HepG2 (cell line): ENCODE measurements around the gene TYROBP. TPM values are rescaled to one million over a fixed set of nuclear protein-coding genes. Genes with fewer than 3 reads are reported as not detected.
A peak's percentile ranks its signal among the peaks of the same experiment; 100 is the strongest.

Source experiments
- ADNP ChIP-seq: sonication (generic); formaldehyde crosslinking; IDR thresholded peaks from 2 replicates; pipeline ENCODE4 v1.4.0; 2020; ENCODE audit warnings: missing genetic modification reagents
- ARID2 ChIP-seq: sonication (generic); formaldehyde crosslinking; IDR thresholded peaks from 2 replicates; pipeline ENCODE4 v1.8.1; 2022; ENCODE audit warnings: mild to moderate bottlenecking, missing genetic modification reagents, borderline replicate concordance
- CBX2 ChIP-seq, 2 experiments: fragments of 200-600 bp in 1 of 2; sonication (generic); formaldehyde crosslinking in 1 of 2; IDR thresholded peaks; 2 replicates each; pipeline versions ENCODE4 v1.7.0 to v1.8.1; 2018 to 2022; ENCODE audit warnings: low read depth in 2 of 2, low read length in 1 of 2, mild to moderate bottlenecking in 1 of 2, missing genetic modification reagents in 1 of 2
- CC2D1A ChIP-seq: sonication (generic); formaldehyde crosslinking; IDR thresholded peaks from 2 replicates; pipeline ENCODE4 v1.8.1; 2023; ENCODE audit warnings: mild to moderate bottlenecking, missing genetic modification reagents
- CHD2 ChIP-seq: IDR thresholded peaks from 2 replicates; pipeline ENCODE4 v1.6.1; 2011; ENCODE audit warnings: low read depth, low read length, improper control_type of control experiment
- FOXK2 ChIP-seq: fragments of 450-650 bp; IDR thresholded peaks from 2 replicates; pipeline ENCODE4 v1.6.1; 2016
- GABPB1 ChIP-seq: IDR thresholded peaks from 2 replicates; pipeline ENCODE4 v1.6.1; 2016; ENCODE audit warnings: mild to moderate bottlenecking, missing genetic modification reagents, moderate library complexity, missing compliant biosample characterization
- MTA1 ChIP-seq: sonication (generic); formaldehyde crosslinking; IDR thresholded peaks from 2 replicates; pipeline ENCODE4 v1.4.0; 2020; ENCODE audit warnings: missing genetic modification reagents, mild to moderate bottlenecking, borderline replicate concordance
- SMARCE1 ChIP-seq: fragments of 450-650 bp; IDR thresholded peaks from 2 replicates; pipeline ENCODE4 v1.6.1; 2017; ENCODE audit warnings: borderline replicate concordance
- THAP11 ChIP-seq: IDR thresholded peaks from 2 replicates; pipeline ENCODE4 v1.6.1; 2016; ENCODE audit warnings: missing biosample characterization, missing genetic modification reagents
- ZFP37 ChIP-seq: sonication (generic); formaldehyde crosslinking; IDR thresholded peaks from 2 replicates; pipeline ENCODE4 v1.4.0; 2020; ENCODE audit warnings: missing genetic modification reagents, borderline replicate concordance
- ZNF460 ChIP-seq: sonication (generic); formaldehyde crosslinking; IDR thresholded peaks from 2 replicates; pipeline ENCODE4 v1.5.1; 2020; ENCODE audit warnings: missing genetic modification reagents, mild to moderate bottlenecking, borderline replicate concordance
- ZNF530 ChIP-seq: sonication (generic); formaldehyde crosslinking; IDR thresholded peaks from 2 replicates; pipeline ENCODE4 v1.5.0; 2020; ENCODE audit warnings: low read depth, mild to moderate bottlenecking, missing genetic modification reagents
- ZNF549 ChIP-seq: sonication (generic); formaldehyde crosslinking; IDR thresholded peaks from 2 replicates; pipeline ENCODE4 v1.5.0; 2020; ENCODE audit warnings: missing genetic modification reagents
- ZNF777 ChIP-seq: sonication (generic); formaldehyde crosslinking; IDR thresholded peaks from 2 replicates; pipeline ENCODE4 v1.4.0; 2020; ENCODE audit warnings: missing genetic modification reagents
- polyA plus RNA-seq, 8 experiments: library from polyadenylated mRNA; depleted of rRNA in 3 of 8; stranded (reverse) in 7 of 8; unstranded in 1 of 8; fragments of >200 nt; fragmentation: Illumina TruSeq in 4 of 8; extraction: Trizol in 4 of 8; gene quantifications; 2 replicates each; pipeline versions ENCODE4 v1.2.1 to v1.2.3, GENCODE V29; 2011 to 2016; ENCODE audit warnings: low read depth in 4 of 8, missing spikeins in 1 of 8, mixed read lengths in 1 of 8; ENCODE audit not compliant: insufficient read depth in 1 of 8
- total RNA-seq, 5 experiments: library from RNA; depleted of rRNA; stranded (reverse); fragments of >200 nt; fragmentation: Illumina TruSeq; extraction: Trizol; gene quantifications; 2 replicates each; pipeline ENCODE4 v1.2.3, GENCODE V29; 2016; ENCODE audit warnings: low read depth in 1 of 5
- TF ChIP-seq, protein P1 (sequence below): sonication (generic); formaldehyde crosslinking; IDR thresholded peaks from 2 replicates; pipeline ENCODE4 v1.4.0; 2020; ENCODE audit warnings: missing genetic modification reagents, borderline replicate concordance
- TF ChIP-seq, protein P2 (sequence below): sonication (generic); formaldehyde crosslinking; IDR thresholded peaks from 2 replicates; pipeline ENCODE4 v1.4.0; 2020; ENCODE audit warnings: missing genetic modification reagents
- TF ChIP-seq, protein P3 (sequence below): IDR thresholded peaks from 2 replicates; pipeline ENCODE4 v1.6.1; 2012; ENCODE audit warnings: low read length, improper control_type of control experiment

TYROBP gene
- total and polyA plus RNA-seq, 2 of the 13 experiments (the other 11 are each of a cell fraction or from before 2014, with no cell fraction given): not detected

DNA sequence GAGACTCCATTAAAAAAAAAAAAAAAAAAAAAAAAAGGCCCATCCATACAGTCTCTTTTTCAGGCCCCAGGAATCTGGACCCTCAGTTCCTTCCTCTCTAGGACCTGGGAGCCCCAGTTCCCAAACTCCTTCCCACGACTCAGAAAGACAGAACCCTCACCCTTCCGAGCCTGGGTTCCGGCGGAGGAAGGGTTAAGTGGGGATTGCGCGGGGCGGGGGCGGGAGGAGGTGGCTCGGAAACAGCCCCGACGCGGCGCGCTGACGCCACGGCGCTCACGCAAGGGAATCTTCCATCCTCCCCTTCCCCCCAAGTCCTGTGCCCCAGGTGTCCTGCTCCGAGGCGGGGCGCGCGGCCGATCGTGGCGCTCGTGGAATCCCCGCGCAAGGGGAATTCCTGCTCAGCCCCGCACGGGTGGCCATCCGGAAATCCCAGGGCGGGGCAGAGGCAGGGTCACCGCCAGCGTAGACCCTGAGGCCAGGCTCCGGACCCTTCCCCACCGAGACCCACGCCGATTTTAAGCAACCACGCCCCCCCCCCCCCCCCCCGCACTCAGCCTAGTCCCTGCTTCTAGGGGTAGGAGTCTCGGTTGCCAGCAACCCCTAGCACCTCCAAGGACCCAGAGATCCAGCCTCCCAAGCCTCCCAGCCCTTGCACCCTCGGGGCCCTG lies 8.4 kb downstream of the TYROBP start (continued):
- TF ChIP-seq, protein P1, sequence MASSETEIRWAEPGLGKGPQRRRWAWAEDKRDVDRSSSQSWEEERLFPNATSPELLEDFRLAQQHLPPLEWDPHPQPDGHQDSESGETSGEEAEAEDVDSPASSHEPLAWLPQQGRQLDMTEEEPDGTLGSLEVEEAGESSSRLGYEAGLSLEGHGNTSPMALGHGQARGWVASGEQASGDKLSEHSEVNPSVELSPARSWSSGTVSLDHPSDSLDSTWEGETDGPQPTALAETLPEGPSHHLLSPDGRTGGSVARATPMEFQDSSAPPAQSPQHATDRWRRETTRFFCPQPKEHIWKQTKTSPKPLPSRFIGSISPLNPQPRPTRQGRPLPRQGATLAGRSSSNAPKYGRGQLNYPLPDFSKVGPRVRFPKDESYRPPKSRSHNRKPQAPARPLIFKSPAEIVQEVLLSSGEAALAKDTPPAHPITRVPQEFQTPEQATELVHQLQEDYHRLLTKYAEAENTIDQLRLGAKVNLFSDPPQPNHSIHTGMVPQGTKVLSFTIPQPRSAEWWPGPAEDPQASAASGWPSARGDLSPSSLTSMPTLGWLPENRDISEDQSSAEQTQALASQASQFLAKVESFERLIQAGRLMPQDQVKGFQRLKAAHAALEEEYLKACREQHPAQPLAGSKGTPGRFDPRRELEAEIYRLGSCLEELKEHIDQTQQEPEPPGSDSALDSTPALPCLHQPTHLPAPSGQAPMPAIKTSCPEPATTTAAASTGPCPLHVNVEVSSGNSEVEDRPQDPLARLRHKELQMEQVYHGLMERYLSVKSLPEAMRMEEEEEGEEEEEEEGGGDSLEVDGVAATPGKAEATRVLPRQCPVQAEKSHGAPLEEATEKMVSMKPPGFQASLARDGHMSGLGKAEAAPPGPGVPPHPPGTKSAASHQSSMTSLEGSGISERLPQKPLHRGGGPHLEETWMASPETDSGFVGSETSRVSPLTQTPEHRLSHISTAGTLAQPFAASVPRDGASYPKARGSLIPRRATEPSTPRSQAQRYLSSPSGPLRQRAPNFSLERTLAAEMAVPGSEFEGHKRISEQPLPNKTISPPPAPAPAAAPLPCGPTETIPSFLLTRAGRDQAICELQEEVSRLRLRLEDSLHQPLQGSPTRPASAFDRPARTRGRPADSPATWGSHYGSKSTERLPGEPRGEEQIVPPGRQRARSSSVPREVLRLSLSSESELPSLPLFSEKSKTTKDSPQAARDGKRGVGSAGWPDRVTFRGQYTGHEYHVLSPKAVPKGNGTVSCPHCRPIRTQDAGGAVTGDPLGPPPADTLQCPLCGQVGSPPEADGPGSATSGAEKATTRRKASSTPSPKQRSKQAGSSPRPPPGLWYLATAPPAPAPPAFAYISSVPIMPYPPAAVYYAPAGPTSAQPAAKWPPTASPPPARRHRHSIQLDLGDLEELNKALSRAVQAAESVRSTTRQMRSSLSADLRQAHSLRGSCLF (CRISPR knock-in tag): no peak
- peak; percentile 75 for TF ChIP-seq GABPB1 (CRISPR knock-in tag)
- TF ChIP-seq SMARCE1: no peak
- no peak for TF ChIP-seq CBX2 (IDR thresholded peaks at IDR 0.05; ENCODE audit: low read depth, low read length)
- TF ChIP-seq CBX2 (CRISPR knock-in tag; IDR thresholded peaks at IDR 0.05; ENCODE audit: low read depth): no peak
- TF ChIP-seq FOXK2: no peak
- TF ChIP-seq THAP11: peak; percentile 61; the same call in 1 of the 2 replicates
- no peak for TF ChIP-seq ZNF530
- no peak for TF ChIP-seq ADNP (CRISPR knock-in tag)
- no peak for TF ChIP-seq CHD2
- TF ChIP-seq, protein P2, sequence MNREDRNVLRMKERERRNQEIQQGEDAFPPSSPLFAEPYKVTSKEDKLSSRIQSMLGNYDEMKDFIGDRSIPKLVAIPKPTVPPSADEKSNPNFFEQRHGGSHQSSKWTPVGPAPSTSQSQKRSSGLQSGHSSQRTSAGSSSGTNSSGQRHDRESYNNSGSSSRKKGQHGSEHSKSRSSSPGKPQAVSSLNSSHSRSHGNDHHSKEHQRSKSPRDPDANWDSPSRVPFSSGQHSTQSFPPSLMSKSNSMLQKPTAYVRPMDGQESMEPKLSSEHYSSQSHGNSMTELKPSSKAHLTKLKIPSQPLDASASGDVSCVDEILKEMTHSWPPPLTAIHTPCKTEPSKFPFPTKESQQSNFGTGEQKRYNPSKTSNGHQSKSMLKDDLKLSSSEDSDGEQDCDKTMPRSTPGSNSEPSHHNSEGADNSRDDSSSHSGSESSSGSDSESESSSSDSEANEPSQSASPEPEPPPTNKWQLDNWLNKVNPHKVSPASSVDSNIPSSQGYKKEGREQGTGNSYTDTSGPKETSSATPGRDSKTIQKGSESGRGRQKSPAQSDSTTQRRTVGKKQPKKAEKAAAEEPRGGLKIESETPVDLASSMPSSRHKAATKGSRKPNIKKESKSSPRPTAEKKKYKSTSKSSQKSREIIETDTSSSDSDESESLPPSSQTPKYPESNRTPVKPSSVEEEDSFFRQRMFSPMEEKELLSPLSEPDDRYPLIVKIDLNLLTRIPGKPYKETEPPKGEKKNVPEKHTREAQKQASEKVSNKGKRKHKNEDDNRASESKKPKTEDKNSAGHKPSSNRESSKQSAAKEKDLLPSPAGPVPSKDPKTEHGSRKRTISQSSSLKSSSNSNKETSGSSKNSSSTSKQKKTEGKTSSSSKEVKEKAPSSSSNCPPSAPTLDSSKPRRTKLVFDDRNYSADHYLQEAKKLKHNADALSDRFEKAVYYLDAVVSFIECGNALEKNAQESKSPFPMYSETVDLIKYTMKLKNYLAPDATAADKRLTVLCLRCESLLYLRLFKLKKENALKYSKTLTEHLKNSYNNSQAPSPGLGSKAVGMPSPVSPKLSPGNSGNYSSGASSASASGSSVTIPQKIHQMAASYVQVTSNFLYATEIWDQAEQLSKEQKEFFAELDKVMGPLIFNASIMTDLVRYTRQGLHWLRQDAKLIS (CRISPR knock-in tag): no peak
- TF ChIP-seq, protein P3, sequence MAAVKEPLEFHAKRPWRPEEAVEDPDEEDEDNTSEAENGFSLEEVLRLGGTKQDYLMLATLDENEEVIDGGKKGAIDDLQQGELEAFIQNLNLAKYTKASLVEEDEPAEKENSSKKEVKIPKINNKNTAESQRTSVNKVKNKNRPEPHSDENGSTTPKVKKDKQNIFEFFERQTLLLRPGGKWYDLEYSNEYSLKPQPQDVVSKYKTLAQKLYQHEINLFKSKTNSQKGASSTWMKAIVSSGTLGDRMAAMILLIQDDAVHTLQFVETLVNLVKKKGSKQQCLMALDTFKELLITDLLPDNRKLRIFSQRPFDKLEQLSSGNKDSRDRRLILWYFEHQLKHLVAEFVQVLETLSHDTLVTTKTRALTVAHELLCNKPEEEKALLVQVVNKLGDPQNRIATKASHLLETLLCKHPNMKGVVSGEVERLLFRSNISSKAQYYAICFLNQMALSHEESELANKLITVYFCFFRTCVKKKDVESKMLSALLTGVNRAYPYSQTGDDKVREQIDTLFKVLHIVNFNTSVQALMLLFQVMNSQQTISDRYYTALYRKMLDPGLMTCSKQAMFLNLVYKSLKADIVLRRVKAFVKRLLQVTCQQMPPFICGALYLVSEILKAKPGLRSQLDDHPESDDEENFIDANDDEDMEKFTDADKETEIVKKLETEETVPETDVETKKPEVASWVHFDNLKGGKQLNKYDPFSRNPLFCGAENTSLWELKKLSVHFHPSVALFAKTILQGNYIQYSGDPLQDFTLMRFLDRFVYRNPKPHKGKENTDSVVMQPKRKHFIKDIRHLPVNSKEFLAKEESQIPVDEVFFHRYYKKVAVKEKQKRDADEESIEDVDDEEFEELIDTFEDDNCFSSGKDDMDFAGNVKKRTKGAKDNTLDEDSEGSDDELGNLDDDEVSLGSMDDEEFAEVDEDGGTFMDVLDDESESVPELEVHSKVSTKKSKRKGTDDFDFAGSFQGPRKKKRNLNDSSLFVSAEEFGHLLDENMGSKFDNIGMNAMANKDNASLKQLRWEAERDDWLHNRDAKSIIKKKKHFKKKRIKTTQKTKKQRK: no peak
- TF ChIP-seq ZNF777: no peak; the same call in 1 of the 2 replicates
- TF ChIP-seq ZFP37 (CRISPR knock-in tag): no peak
- TF ChIP-seq ZNF460 (CRISPR knock-in tag): no peak
- no peak for TF ChIP-seq ZNF549 (CRISPR knock-in tag)
- no peak for TF ChIP-seq CC2D1A (CRISPR knock-in tag)
- 0 out of 2 replicates have a peak, but pooled peaks have one; percentile 22 for TF ChIP-seq MTA1 (CRISPR knock-in tag)
- no peak for TF ChIP-seq ARID2 (CRISPR knock-in tag)
